ENCODE data around the gene TOMM20.

- TF ChIP-seq SIN3A (IDR thresholded peaks at IDR 0.05; ENCODE audit: borderline replicate concordance, insufficient read depth, low read length) (no peak), POLR2AphosphoS5 (IDR thresholded peaks at IDR 0.05; ENCODE audit: low read depth, low read length) (no peak), REST (IDR thresholded peaks at IDR 0.05; ENCODE audit: insufficient read depth in 1 of 2, low read depth in 2 of 2, low read length in 2 of 2) (no peak)
Observed at GRCh38 chr1:235069176-235069575, 59.5 kb downstream of the TOMM20 start.
